Small intestine (tissue), 7 donors: ENCODE results near the gene KDM5B. TPM values are rescaled to one million over a fixed set of nuclear protein-coding genes. Genes with fewer than 3 reads are reported as not detected.

Source experiments
- DNase-seq, 2 donors: peaks; one replicate each; pipeline versions ENCODE4 v3.0.0 to v3.0.0-alpha.2; 2013
- FAIRE-seq: peaks from 2 replicates; lab custom pipeline; 2012; peaks lifted over from hg19 to GRCh38; lab: Jason Lieb, UNC
- H3K27ac ChIP-seq, 3 donors: one replicate each; pipeline ENCODE4 v1.5.1; 2013; ENCODE audit warnings: low read length in 2 of 3, mild to moderate bottlenecking in 2 of 3, control low read depth in 1 of 3, inconsistent platforms in 1 of 3, low read depth in 1 of 3, moderate library complexity in 1 of 3
- H3K27me3 ChIP-seq, 3 donors: one replicate each; pipeline ENCODE4 v1.6.1; 2013; ENCODE audit warnings: low read length in 3 of 3, inconsistent platforms in 1 of 3; ENCODE audit not compliant: control insufficient read depth in 3 of 3, insufficient read depth in 3 of 3
- H3K36me3 ChIP-seq, 3 donors: one replicate each; pipeline ENCODE4 v1.6.1; 2013; ENCODE audit warnings: low read length in 3 of 3, inconsistent platforms in 1 of 3, low read depth in 1 of 3, mild to moderate bottlenecking in 1 of 3, moderate library complexity in 1 of 3; ENCODE audit not compliant: control insufficient read depth in 3 of 3, insufficient read depth in 2 of 3
- H3K4me1 ChIP-seq, 3 donors: one replicate each; pipeline ENCODE4 v1.6.1; 2013; ENCODE audit warnings: low read length in 2 of 3, inconsistent platforms in 1 of 3, low read depth in 1 of 3, mild to moderate bottlenecking in 1 of 3, moderate library complexity in 1 of 3; ENCODE audit not compliant: control insufficient read depth in 3 of 3, insufficient read depth in 2 of 3
- H3K4me3 ChIP-seq, 3 donors: one replicate each; pipeline ENCODE4 v1.5.1; 2013; ENCODE audit warnings: low read length in 3 of 3, control low read depth in 1 of 3, inconsistent platforms in 1 of 3, low read depth in 1 of 3, mild to moderate bottlenecking in 1 of 3, moderate library complexity in 1 of 3
- H3K9me3 ChIP-seq, 2 donors: one replicate each; pipeline ENCODE4 v1.6.1; 2013; ENCODE audit warnings: low read depth in 1 of 2, low read length in 1 of 2; ENCODE audit not compliant: control insufficient read depth in 2 of 2, insufficient read depth in 1 of 2
- WGBS, 3 donors: extraction: QIAGEN DNeasy Blood & Tissue Kit; methylation state at CpG; one replicate each; pipeline ENCODE4 v1.1.7; 2013; 5-methylcytosine and 5-hydroxymethylcytosine counted together
- polyA plus RNA-seq, 4 donors: library from polyadenylated mRNA; stranded (reverse) in 3 of 4; unstranded in 1 of 4; fragments of 200-250 nt in 3 of 4; fragments of 120-200 nt in 1 of 4; gene quantifications; one replicate each; pipeline versions ENCODE4 v1.2.1 to v1.2.3, GENCODE V29; 2013
- donor health status: healthy with polysubstance abuse.
- donor health status: control.
- donor health status: control.
- donor health status: Bipolar disorder and iron deficiency.
- donor health status: healthy.

Gene KDM5B
- polyA plus RNA-seq, 4 donors: 5.7 to 39.5 (median 9.1) TPM

- peaks cover 0 to 17% (median 0%) of the 10 kb centered on the region in 3 donors for H3K27me3 ChIP-seq
- 5 to 7% (median 6%) methylated on average over 13 of the region's 13 CpGs for WGBS, 3 donors
- FAIRE-seq: no peak
- H3K4me1 ChIP-seq: peaks cover 0 to 29% (median 4%) of the 10 kb centered on the region in 3 donors
- H3K4me3 ChIP-seq: peak overlapping the region; percentile 70 to 82 (median 70)
- no peak for DNase-seq
- H3K36me3 ChIP-seq: no peaks in the 10 kb centered on the region
- H3K27ac ChIP-seq: peak overlapping the region; percentile 58 to 84 (median 83)
- no peaks in the 10 kb centered on the region for H3K9me3 ChIP-seq
Measured at GRCh38 chr1:202810193-202810614, 2.0 kb upstream of the KDM5B start.

- Histone ChIP-seq H3K9me3 (no peaks in the 10 kb centered on the region), H3K4me3 (no peak overlapping the region), H3K27ac (no peak overlapping the region), H3K36me3 (no peaks in the 10 kb centered on the region), H3K27me3 (peaks cover 0 to 17% (median 0%) of the 10 kb centered on the region in 3 donors), H3K4me1 (peaks cover 0 to 29% (median 4%) of the 10 kb centered on the region in 3 donors)
- DNase-seq (peak in 1 of 2 donors; percentile 11), FAIRE-seq (no peak)
- WGBS, 3 donors: 50 to 68% (median 61%) methylated on average over 15 of the region's 15 CpGs
Measured at GRCh38 chr1:202809597-202810159, 1.5 kb upstream of the KDM5B start.

GRCh38 chr1:202807451-202807925 is 733 bp downstream of the KDM5B start:
- Histone ChIP-seq H3K4me1 (peaks cover 0 to 26% (median 4%) of the 10 kb centered on the region in 3 donors), H3K27me3 (peaks cover 0 to 17% (median 0%) of the 10 kb centered on the region in 3 donors), H3K4me3 (peak overlapping the region; percentile 59 to 92 (median 70)), H3K27ac (peak overlapping the region; percentile 80 to 82 (median 81)), H3K36me3 (no peaks in the 10 kb centered on the region), H3K9me3 (no peaks in the 10 kb centered on the region)
- FAIRE-seq: no peak
- peak; percentile 29 to 64 for DNase-seq
- 0 to 2% (median 1%) methylated on average over 9 to 45 of the region's 45 CpGs for WGBS, 3 donors

GRCh38 chr1:202806845-202807450 is 1.3 kb downstream of the KDM5B start:
- no peaks in the 10 kb centered on the region for H3K36me3 ChIP-seq
- peak in 1 of 2 donors; percentile 63 for DNase-seq
- peak overlapping the region in 2 of 3 donors; percentile 57 to 80 for H3K27ac ChIP-seq
- peak overlapping the region; percentile 59 to 92 (median 70) for H3K4me3 ChIP-seq
- no peak for FAIRE-seq
- WGBS, 3 donors: 0 to 3% (median 1%) methylated on average over 34 to 51 of the region's 51 CpGs
- no peaks in the 10 kb centered on the region for H3K9me3 ChIP-seq
- peaks cover 0 to 12% (median 0%) of the 10 kb centered on the region in 3 donors for H3K27me3 ChIP-seq
- H3K4me1 ChIP-seq: peaks cover 0 to 22% (median 4%) of the 10 kb centered on the region in 3 donors

GRCh38 chr1:202805886-202806844 is 2.1 kb downstream of the KDM5B start:
- DNase-seq: peak in 1 of 2 donors; percentile 32
- 23 to 41% (median 39%) methylated on average over 7 of the region's 7 CpGs for WGBS, 3 donors
- no peak for FAIRE-seq

GRCh38 chr1:202804126-202804525 is 4.1 kb downstream of the KDM5B start:
- Histone ChIP-seq H3K9me3 (peaks cover 0 to 2% of the 10 kb centered on the region in 2 donors), H3K27ac (no peak overlapping the region), H3K4me3 (no peak overlapping the region), H3K36me3 (peaks cover 0 to 3% (median 2%) of the 10 kb centered on the region in 3 donors), H3K4me1 (peaks cover 0 to 13% (median 0%) of the 10 kb centered on the region in 3 donors), H3K27me3 (no peaks in the 10 kb centered on the region)
- FAIRE-seq: no peak
- 69 to 70% (median 70%) methylated on average over 4 of the region's 4 CpGs for WGBS, 3 donors
- DNase-seq: no peak

More at GRCh38 chr1:202805886-202806844, 2.1 kb downstream of the KDM5B start:
- peak overlapping the region; percentile 57 to 80 (median 57) for H3K27ac ChIP-seq
- H3K9me3 ChIP-seq: no peaks in the 10 kb centered on the region
- H3K4me1 ChIP-seq: peaks cover 0 to 18% (median 0%) of the 10 kb centered on the region in 3 donors
- no peaks in the 10 kb centered on the region for H3K36me3 ChIP-seq
- H3K27me3 ChIP-seq: peaks cover 0 to 4% (median 0%) of the 10 kb centered on the region in 3 donors
- H3K4me3 ChIP-seq: peak overlapping the region; percentile 59 to 92 (median 70)

- Histone ChIP-seq H3K27me3 (no peaks in the 10 kb centered on the region), H3K9me3 (peaks cover 0 to 2% of the 10 kb centered on the region in 2 donors), H3K36me3 (peaks cover 0 to 10% (median 2%) of the 10 kb centered on the region in 3 donors), H3K27ac (no peak overlapping the region), H3K4me1 (peaks cover 0 to 10% (median 0%) of the 10 kb centered on the region in 3 donors), H3K4me3 (no peak overlapping the region)
- DNase-seq (no peak), FAIRE-seq (no peak)
- WGBS, 3 donors: 86 to 92% (median 86%) methylated on average over 15 of the region's 15 CpGs
Measured at GRCh38 chr1:202802998-202803932, 5.0 kb downstream of the KDM5B start.
